DOHH2 (cell line): ENCODE results near the gene UVSSA.

Experiments used
- CTCF ChIP-seq: fragments of 200-600 bp; sonication (generic); IDR thresholded peaks from one replicate; pipeline ENCODE4 v1.5.1; 2014; ENCODE audit warnings: antibody characterized with exemption, mild to moderate bottlenecking, low read depth, low read length; ENCODE audit not compliant: poor library complexity, severe bottlenecking
- EZH2phosphoT487 ChIP-seq: fragments of 200-600 bp; sonication (generic); IDR thresholded peaks from 2 replicates; pipeline ENCODE4 v1.6.1; 2017; ENCODE audit warnings: borderline replicate concordance, mild to moderate bottlenecking, antibody characterized with exemption, low read length, moderate library complexity, mixed read lengths

DNA sequence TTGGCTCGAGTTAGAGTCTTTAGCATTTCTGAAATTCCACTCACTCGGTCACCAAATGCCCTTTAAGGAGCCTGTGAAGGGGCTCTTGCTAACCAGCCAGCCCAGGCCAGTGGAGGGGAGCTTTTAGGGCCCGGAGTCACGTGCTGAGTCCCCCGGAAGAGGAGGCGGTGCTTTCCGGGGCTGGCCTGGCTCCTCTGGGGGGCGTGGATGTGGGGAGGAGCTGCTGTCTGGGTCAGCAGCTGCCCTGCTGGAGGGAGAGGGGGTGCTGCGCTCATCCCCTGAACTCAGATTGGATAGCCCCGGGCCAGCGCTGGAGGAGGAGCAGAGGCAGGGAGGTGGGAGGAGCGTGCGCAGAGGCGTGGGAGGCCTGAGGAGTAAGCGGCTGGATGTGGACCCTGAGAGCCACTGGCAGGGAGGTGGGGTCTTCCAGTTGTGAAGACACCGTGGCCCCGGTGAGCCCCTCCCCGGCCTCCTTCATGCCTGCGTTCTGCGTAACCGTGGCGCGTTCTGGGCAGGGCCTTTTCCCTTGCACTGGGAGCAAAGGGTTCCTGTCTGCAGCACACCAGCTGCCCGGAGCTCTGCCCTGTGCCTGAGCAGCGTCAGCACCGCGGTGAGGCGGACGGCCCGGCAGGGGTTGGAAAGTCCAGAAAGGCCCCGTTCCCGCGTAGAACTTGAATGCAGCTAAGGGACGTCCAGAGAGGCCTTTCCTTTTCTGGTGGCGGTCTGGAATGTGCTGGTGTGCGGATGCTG is 37.6 kb upstream of the UVSSA start:
- TF ChIP-seq EZH2phosphoT487 (no peak), CTCF (no peak)
